Karpas-422 (cell line): ENCODE measurements around the gene KCND3. TPM values are rescaled to one million over a fixed set of nuclear protein-coding genes. Genes with fewer than 3 reads are reported as not detected.

Source experiments
- DNase-seq: peaks from one replicate; pipeline ENCODE4 v3.0.0-alpha.2; 2015
- H2AFZ ChIP-seq: fragments of 200-600 bp; sonication (generic); 2 replicates; pipeline ENCODE4 v1.6.1; 2014; ENCODE audit warnings: antibody characterized with exemption, low read length, mixed read lengths
- H3K27ac ChIP-seq: fragments of 200-600 bp; sonication (generic); 2 replicates; pipeline ENCODE4 v1.5.1; 2014; ENCODE audit warnings: mild to moderate bottlenecking, low read length, moderate library complexity
- H3K27me3 ChIP-seq: fragments of 200-600 bp; sonication (generic); 2 replicates; pipeline ENCODE4 v1.6.1; 2014; ENCODE audit warnings: low read length, mixed read lengths
- H3K36me3 ChIP-seq: fragments of 200-600 bp; sonication (generic); 2 replicates; pipeline ENCODE4 v1.6.1; 2014; ENCODE audit warnings: low read length, mixed read lengths; ENCODE audit not compliant: insufficient read depth
- H3K4me1 ChIP-seq: fragments of 200-600 bp; sonication (generic); 2 replicates; pipeline ENCODE4 v1.6.1; 2014; ENCODE audit warnings: mild to moderate bottlenecking, low read length, mixed read lengths
- H3K4me2 ChIP-seq: fragments of 200-600 bp; sonication (generic); 2 replicates; pipeline ENCODE4 v1.6.1; 2014; ENCODE audit warnings: low read length, low read depth, mild to moderate bottlenecking; ENCODE audit not compliant: poor library complexity, severe bottlenecking
- H3K4me3 ChIP-seq: fragments of 200-600 bp; sonication (generic); 2 replicates; pipeline ENCODE4 v1.5.1; 2014; ENCODE audit warnings: mild to moderate bottlenecking, antibody characterized with exemption, low read length, mixed read lengths
- H3K79me2 ChIP-seq: fragments of 200-600 bp; sonication (generic); 2 replicates; pipeline ENCODE4 v1.6.1; 2014; ENCODE audit warnings: mild to moderate bottlenecking, low read length, mixed read lengths
- H3K9ac ChIP-seq: fragments of 200-600 bp; sonication (generic); 2 replicates; pipeline ENCODE4 v1.6.0; 2014; ENCODE audit warnings: low read length
- H3K9me2 ChIP-seq: fragments of 200-600 bp; sonication (generic), shearing (Covaris generic); replicated peaks from 2 replicates; pipeline ENCODE4 v1.6.0; 2014; ENCODE audit warnings: mild to moderate bottlenecking, low read length, moderate library complexity; ENCODE audit not compliant: insufficient read depth
- H3K9me3 ChIP-seq: fragments of 300-700, 200-600 bp; sonication (generic); 2 replicates; pipeline ENCODE4 v1.6.1; 2014; ENCODE audit warnings: low read length, mixed read lengths
- H4K20me1 ChIP-seq: fragments of 200-600 bp; sonication (generic); 2 replicates; pipeline ENCODE4 v1.6.1; 2014; ENCODE audit warnings: mild to moderate bottlenecking, antibody characterized with exemption, low read length, low read depth; ENCODE audit not compliant: insufficient read depth
- total RNA-seq: library from RNA; depleted of rRNA; stranded (reverse); fragments of >200 nt; shearing (Covaris generic); gene quantifications from 2 replicates; pipeline ENCODE4 v1.2.3, GENCODE V29; 2014; ENCODE audit warnings: low replicate concordance

Gene KCND3
- total RNA-seq, 1 experiment from 2014 or later: not detected

DNA sequence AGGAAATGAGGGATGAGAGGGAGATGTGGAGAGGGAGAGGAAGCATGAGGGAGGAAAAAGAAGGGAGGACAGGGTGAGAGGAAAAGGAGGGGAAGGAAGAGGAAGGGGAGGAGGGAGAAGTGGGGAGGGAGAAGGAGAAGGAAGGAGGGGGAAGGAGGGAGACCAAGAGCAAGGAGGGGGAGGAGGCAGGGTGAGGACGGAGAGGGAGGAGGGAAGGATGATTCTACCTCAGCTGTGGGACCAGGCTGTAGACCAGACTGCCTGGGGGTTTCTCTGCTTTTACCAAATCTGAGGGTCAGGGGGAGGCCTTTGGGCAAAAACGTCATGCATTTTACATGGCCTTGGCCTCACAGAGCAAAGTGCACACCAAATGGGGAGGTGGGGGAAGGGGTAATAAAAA is 94.5 kb downstream of the KCND3 start:
- Histone ChIP-seq H3K9me3 (no peaks in the 10 kb centered on the region), H3K4me3 (no peak overlapping the region), H3K79me2 (no peaks in the 10 kb centered on the region), H3K9ac (no peak overlapping the region), H3K9me2 (no peaks in the 10 kb centered on the region), H3K4me2 (no peak overlapping the region), H3K27ac (no peak overlapping the region), H4K20me1 (no peaks in the 10 kb centered on the region), H3K4me1 (no peaks in the 10 kb centered on the region), H2AFZ (no peak overlapping the region), H3K36me3 (no peaks in the 10 kb centered on the region), H3K27me3 (no peaks in the 10 kb centered on the region)
- DNase-seq: no peak

DNA sequence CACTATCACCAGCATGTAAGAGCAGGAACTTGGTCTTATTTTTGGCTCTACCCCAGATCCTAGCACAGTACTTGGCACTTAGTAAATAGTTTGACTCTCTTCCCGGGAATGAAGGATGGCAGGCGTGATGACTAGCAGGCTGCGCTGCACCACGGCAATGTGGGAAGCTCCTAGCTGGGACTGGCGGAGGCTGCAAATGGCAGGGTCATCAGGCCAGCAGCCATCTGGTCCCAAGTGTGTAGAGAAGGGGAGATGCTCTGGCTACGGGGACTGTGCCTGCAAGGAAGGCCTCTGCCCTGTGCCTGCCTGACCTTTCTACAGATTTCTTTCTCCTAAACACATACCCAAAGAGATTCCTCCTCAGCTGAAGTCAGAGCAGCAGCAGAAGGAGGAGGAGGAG is 95.0 kb downstream of the KCND3 start:
- no peaks in the 10 kb centered on the region for H4K20me1 ChIP-seq
- no peaks in the 10 kb centered on the region for H3K79me2 ChIP-seq
- H3K27ac ChIP-seq: no peak overlapping the region
- H3K4me1 ChIP-seq: no peaks in the 10 kb centered on the region
- no peak overlapping the region for H2AFZ ChIP-seq
- DNase-seq: no peak
- H3K9me2 ChIP-seq: no peaks in the 10 kb centered on the region
- H3K4me3 ChIP-seq: no peak overlapping the region
- H3K9ac ChIP-seq: no peak overlapping the region
- H3K27me3 ChIP-seq: no peaks in the 10 kb centered on the region
- no peaks in the 10 kb centered on the region for H3K9me3 ChIP-seq
- H3K36me3 ChIP-seq: no peaks in the 10 kb centered on the region
- H3K4me2 ChIP-seq: no peak overlapping the region

DNA sequence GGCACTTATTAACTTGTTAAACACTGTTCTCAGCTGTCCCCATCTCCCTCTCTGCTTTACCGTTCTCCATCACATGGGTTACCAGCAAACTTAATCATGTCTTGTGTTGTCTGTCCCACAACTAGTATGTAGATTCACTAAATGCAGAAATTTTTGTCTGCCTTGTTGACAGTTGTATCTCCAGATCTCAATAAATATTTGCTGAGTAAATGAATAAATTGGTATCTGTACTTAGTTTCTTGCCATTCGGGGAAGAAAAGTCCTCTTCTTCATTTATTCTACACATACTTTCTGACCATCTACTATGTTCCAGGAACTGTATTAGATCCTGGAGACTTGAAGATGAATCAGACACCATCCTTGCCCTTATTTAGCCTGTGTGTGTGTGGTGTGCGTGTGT is 97.9 kb downstream of the KCND3 start:
- Histone ChIP-seq H3K9me3 (no peaks in the 10 kb centered on the region), H3K9ac (no peak overlapping the region), H3K9me2 (no peaks in the 10 kb centered on the region), H3K27me3 (no peaks in the 10 kb centered on the region), H3K4me2 (no peak overlapping the region), H3K27ac (no peak overlapping the region), H3K36me3 (no peaks in the 10 kb centered on the region), H2AFZ (no peak overlapping the region), H3K4me1 (no peaks in the 10 kb centered on the region), H4K20me1 (no peaks in the 10 kb centered on the region), H3K79me2 (no peaks in the 10 kb centered on the region), H3K4me3 (no peak overlapping the region)
- no peak for DNase-seq

DNA sequence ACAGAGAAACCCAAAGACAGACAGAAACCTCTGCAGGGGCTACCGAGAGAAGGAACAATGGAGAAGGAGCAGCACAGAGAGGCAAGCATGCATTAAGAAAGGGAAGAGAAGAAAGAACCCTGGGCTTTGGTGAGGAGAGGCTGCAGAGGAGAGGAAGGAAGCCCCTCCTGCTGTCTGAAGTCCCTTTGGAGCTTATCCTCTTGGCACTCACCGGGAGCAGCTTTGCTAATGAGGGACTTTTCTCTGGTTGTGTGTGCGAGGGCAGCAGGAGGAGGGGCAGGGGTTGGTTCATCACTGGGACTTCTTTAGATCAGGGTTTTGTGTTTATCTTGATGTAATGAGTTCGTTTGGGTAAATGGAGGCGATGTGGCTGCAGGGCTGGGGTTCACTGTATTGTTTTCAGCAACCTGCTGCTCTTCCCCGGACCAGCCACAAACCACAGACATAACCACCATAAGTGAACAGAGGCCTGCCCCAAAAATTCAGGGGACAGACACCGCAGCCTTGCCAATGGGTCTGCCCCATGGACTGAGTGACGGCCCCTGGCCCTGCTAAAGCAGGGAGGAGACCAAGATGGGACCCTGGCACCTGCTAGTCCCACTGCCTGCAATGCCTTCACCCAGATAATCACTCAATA is 100.6 kb downstream of the KCND3 start:
- H3K4me2 ChIP-seq: no peak overlapping the region
- H3K9me2 ChIP-seq: no peaks in the 10 kb centered on the region
- H3K4me3 ChIP-seq: no peak overlapping the region
- no peak overlapping the region for H3K9ac ChIP-seq
- H3K36me3 ChIP-seq: no peaks in the 10 kb centered on the region
- DNase-seq: no peak
- no peaks in the 10 kb centered on the region for H3K9me3 ChIP-seq
- no peaks in the 10 kb centered on the region for H4K20me1 ChIP-seq
- no peaks in the 10 kb centered on the region for H3K79me2 ChIP-seq
- no peak overlapping the region for H2AFZ ChIP-seq
- no peak overlapping the region for H3K27ac ChIP-seq
- no peaks in the 10 kb centered on the region for H3K27me3 ChIP-seq
- H3K4me1 ChIP-seq: no peaks in the 10 kb centered on the region

DNA sequence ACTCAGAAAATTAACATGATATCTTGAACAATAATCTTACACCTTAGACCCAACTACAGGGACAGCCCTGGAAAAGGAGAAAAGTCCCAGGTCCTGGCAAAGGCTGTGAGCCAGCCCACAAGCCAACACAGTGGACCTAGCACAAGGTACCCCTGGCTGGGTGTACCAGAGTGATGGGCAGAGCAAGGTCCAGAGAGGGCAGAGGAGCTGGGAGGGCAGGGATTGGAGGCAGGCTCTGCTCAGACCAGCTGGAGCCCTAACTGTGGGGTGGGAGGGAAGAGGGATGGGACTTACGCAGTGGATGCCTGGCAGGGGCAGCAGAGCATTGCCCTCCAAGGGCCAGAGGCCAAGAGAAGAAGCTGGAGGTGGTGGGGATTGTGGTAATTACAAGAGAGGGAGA is 101.6 kb downstream of the KCND3 start:
- Histone ChIP-seq H3K9ac (no peak overlapping the region), H3K9me3 (no peaks in the 10 kb centered on the region), H3K4me3 (no peak overlapping the region), H3K9me2 (no peaks in the 10 kb centered on the region), H3K27ac (no peak overlapping the region), H3K4me1 (no peaks in the 10 kb centered on the region), H3K27me3 (no peaks in the 10 kb centered on the region), H3K36me3 (no peaks in the 10 kb centered on the region), H2AFZ (no peak overlapping the region), H4K20me1 (no peaks in the 10 kb centered on the region), H3K79me2 (no peaks in the 10 kb centered on the region), H3K4me2 (no peak overlapping the region)
- DNase-seq: no peak

DNA sequence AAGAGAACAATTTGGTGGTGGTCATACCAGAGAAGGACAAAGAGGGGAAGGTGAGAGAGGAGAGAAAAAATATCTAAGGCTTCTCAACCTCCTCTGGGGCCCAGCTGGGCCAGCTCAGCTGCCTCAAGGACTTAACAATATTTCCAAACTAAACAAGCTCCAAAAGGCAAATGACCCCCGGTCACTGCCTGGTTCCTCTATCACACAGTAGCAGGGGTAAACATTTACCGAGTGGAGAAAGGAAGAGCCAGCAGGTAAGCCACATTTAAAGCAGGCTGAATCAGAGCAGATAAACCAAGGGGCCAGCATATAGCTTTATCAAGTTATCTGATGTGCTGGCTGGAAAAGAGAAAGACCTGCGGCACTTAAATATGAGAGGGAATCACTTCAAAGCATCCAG is 102.1 kb downstream of the KCND3 start:
- no peaks in the 10 kb centered on the region for H4K20me1 ChIP-seq
- H3K4me3 ChIP-seq: no peak overlapping the region
- H3K9me3 ChIP-seq: no peaks in the 10 kb centered on the region
- no peaks in the 10 kb centered on the region for H3K4me1 ChIP-seq
- no peaks in the 10 kb centered on the region for H3K79me2 ChIP-seq
- no peak overlapping the region for H3K9ac ChIP-seq
- no peak overlapping the region for H2AFZ ChIP-seq
- no peak overlapping the region for H3K4me2 ChIP-seq
- no peaks in the 10 kb centered on the region for H3K9me2 ChIP-seq
- H3K27ac ChIP-seq: no peak overlapping the region
- H3K36me3 ChIP-seq: no peaks in the 10 kb centered on the region
- no peaks in the 10 kb centered on the region for H3K27me3 ChIP-seq
- DNase-seq: no peak

DNA sequence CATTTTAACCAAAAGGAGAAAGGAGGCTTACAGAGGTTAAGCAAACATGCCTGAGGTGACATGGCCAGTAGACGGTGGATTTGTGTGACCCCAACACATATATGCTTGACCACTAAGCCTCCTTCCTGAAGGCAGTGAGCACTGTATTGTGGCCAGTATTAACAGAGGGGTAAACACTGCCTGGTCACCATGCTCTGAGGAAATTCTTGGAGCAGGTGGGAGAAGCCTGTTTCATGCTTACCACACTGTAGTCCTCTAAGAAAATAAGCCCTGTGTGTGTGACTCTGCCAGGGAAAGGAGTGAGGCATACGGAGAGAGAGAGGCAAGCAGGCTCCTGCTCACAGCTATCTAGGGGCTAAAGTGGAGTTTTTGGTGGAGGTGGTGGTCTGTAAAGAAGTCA is 102.7 kb downstream of the KCND3 start:
- H3K27me3 ChIP-seq: no peaks in the 10 kb centered on the region
- no peak overlapping the region for H3K27ac ChIP-seq
- no peaks in the 10 kb centered on the region for H4K20me1 ChIP-seq
- H3K36me3 ChIP-seq: no peaks in the 10 kb centered on the region
- H2AFZ ChIP-seq: no peak overlapping the region
- no peaks in the 10 kb centered on the region for H3K79me2 ChIP-seq
- no peaks in the 10 kb centered on the region for H3K9me3 ChIP-seq
- no peak for DNase-seq
- no peak overlapping the region for H3K4me2 ChIP-seq
- H3K9me2 ChIP-seq: no peaks in the 10 kb centered on the region
- H3K4me1 ChIP-seq: no peaks in the 10 kb centered on the region
- no peak overlapping the region for H3K9ac ChIP-seq
- no peak overlapping the region for H3K4me3 ChIP-seq

DNA sequence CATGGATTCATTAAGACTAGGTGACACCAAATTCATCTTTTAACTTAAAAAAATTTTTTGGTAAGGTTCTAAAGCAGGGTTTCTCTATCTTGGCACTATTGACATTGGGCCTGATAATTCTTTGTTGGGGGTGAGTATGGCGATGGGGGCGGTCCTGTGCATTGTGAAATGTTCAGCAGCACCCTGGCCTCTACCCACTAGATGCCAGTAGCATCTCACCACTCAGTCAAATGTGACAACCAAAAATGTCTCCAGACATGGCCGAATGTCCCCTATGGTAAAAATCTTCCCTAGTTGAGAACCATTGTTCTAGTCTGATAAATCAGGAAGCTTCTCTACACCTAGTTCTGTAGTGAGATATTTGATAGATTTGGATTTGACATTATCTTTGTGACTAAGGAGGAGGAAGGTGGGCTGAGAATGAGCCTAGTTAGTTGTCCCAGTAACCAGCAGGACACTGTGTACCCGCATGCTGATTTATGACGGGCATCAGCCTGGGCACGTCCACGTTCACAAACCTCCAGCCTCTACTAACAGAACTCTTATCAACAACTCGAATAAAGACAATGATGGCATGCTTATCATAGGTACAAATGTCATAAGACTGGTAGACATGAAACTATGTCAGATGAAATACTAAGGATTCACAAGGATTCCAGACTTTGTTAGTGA is 104.6 kb downstream of the KCND3 start:
- H3K9ac ChIP-seq: no peak overlapping the region
- H3K4me2 ChIP-seq: no peak overlapping the region
- H3K36me3 ChIP-seq: no peaks in the 10 kb centered on the region
- H3K27me3 ChIP-seq: no peaks in the 10 kb centered on the region
- H3K79me2 ChIP-seq: no peaks in the 10 kb centered on the region
- no peak overlapping the region for H3K4me3 ChIP-seq
- H4K20me1 ChIP-seq: no peaks in the 10 kb centered on the region
- no peak for DNase-seq
- H3K9me3 ChIP-seq: no peaks in the 10 kb centered on the region
- no peaks in the 10 kb centered on the region for H3K4me1 ChIP-seq
- H3K9me2 ChIP-seq: no peaks in the 10 kb centered on the region
- no peak overlapping the region for H2AFZ ChIP-seq
- H3K27ac ChIP-seq: no peak overlapping the region
